ENCODE results near the gene OPCML. TPM values are rescaled to one million over a fixed set of nuclear protein-coding genes. Genes with fewer than 3 reads are reported as not detected.

The OPCML gene
- total RNA-seq, 2 experiments from 2014 or later = not detected

DNA sequence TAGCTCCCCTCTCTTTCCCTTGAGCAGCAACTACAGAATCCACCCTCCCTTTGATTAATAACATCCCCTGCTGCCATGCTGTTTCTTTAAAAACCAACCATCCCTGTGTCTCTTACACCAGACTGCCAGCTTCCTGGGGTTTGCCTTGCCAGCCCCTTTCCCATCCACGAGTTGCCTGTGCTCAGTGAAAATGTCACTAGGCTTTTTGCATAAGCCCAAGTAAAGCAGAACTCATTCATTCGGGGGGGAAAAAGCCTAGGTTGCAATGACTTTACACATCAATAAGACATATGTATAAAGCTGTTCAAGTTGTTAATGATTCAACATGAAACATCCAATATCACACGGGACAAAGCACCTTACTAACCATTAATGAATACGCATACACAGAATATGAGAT is 398.7 kb downstream of the OPCML start:
- CTCF ChIA-PET = interaction anchor here (1.2 to 1.9 kb wide), 3 partner anchors 13 to 688 kb away, joined by 3 to 6 read pairs (median 3); no protein-coding TSS in a partner anchor
- H3K36me3 Mint-ChIP-seq (ENCODE audit: low read depth) = no peaks in the 10 kb centered on the region
- POLR2A ChIA-PET = no interaction called here
- DNase-seq (no peak), ATAC-seq (no peak)
- H3K9me3 Mint-ChIP-seq (ENCODE audit: low read depth) = no peaks in the 10 kb centered on the region
- H3K27ac Mint-ChIP-seq = no peak overlapping the region
- peaks cover 11% of the 10 kb centered on the region for H3K27me3 Mint-ChIP-seq
- H3K4me1 Mint-ChIP-seq = no peaks in the 10 kb centered on the region
- H3K4me3 Mint-ChIP-seq = no peak overlapping the region
- intact Hi-C loops (cut with DNase I, micrococcal nuclease) = loop anchor here (1.0 to 5.0 kb wide), 4 partner anchors 29 to 702 kb away; no protein-coding TSS in a partner anchor

DNA sequence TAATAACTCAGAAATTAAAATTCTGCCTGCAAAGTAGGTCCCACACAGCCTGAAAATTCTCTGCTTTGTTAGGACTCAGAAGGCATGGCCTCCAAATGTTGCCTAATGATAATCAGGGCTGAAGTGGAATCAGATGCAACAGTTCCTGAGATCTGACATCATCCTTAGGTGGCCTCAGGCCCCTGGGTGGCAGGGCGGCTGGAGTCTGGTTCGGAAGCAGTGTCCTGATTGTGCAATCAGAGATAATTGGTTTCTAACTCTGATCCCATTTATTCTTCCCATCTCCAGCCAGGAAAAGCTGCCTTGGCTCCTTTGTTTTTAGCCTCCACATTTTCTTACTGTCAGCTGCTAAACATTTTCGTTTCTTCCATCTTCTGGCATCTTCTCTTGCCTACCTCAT is 399.3 kb downstream of the OPCML start:
- H3K27me3 Mint-ChIP-seq = peaks cover 11% of the 10 kb centered on the region
- ChIA-PET CTCF (interaction anchor here (1.2 to 1.9 kb wide), 3 partner anchors 13 to 688 kb away, joined by 3 to 6 read pairs (median 3); no protein-coding TSS in a partner anchor), POLR2A (no interaction called here)
- H3K27ac Mint-ChIP-seq = no peak overlapping the region
- H3K9me3 Mint-ChIP-seq (ENCODE audit: low read depth) = no peaks in the 10 kb centered on the region
- no peak overlapping the region for H3K4me3 Mint-ChIP-seq
- H3K4me1 Mint-ChIP-seq = no peaks in the 10 kb centered on the region
- no peaks in the 10 kb centered on the region for H3K36me3 Mint-ChIP-seq (ENCODE audit: low read depth)
- intact Hi-C loops (cut with DNase I, micrococcal nuclease) = loop anchor here in 1 of 2 experiments (5.0 kb wide), 1 partner anchor 269 kb away; no protein-coding TSS in a partner anchor
- ATAC-seq (no peak), DNase-seq (no peak)

DNA sequence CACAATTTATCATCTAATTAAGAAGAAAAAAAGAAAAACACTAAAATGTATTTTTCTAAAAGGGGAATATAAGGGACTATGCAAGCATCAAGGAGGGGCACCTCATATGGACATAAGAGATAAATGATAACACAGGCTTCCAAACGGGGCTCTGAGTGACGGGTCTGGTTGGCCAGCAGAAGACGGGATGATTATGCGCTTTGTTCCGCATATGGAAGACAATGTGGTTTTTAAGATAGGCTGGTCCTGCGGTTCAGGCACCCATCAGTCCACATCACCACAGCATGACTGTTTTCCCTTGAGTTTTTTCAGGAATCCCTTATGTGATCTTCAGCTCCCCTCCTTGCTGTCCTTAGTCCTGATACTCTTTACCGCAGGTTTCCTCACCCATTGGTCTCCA is 404.6 kb downstream of the OPCML start:
- intact Hi-C loops (cut with DNase I, micrococcal nuclease) = no loop called here
- Mint-ChIP-seq H3K4me1 (no peaks in the 10 kb centered on the region), H3K9me3 (ENCODE audit: low read depth) (no peaks in the 10 kb centered on the region), H3K36me3 (ENCODE audit: low read depth) (no peaks in the 10 kb centered on the region), H3K27ac (no peak overlapping the region), H3K27me3 (peaks cover 7% of the 10 kb centered on the region), H3K4me3 (no peak overlapping the region)
- POLR2A ChIA-PET = no interaction called here
- ATAC-seq = no peak
- DNase-seq = no peak
- CTCF ChIA-PET = interaction anchor here (0.6 to 0.7 kb wide), 2 partner anchors 12 to 255 kb away, joined by 3 to 4 read pairs; no protein-coding TSS in a partner anchor

DNA sequence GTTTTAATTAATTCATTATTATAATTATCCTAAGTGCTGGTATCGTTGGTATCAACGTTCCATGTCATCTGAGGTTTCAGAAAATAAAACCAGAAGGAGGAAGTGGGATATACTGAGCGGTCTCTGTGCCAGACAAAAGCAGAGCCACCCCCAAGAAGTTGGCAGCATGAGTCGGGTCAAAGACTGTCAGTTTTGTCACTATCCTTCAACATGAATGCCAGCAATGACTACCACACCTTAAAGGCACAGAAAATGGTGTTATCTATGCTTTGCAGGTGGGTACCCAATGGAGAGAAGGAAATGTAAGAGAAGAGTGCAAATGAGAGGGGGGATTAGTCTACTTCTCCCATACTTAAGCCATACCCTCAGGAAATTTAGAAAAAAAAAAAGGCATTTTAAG is 408.5 kb downstream of the OPCML start:
- CTCF ChIA-PET = interaction anchor here (0.6 kb wide), 1 partner anchor 940 kb away, joined by 3 read pairs; no protein-coding TSS in a partner anchor
- POLR2A ChIA-PET = no interaction called here
- H3K27ac Mint-ChIP-seq = no peak overlapping the region
- no peak for ATAC-seq
- intact Hi-C loops (cut with DNase I, micrococcal nuclease) = no loop called here
- H3K4me1 Mint-ChIP-seq = no peaks in the 10 kb centered on the region
- no peaks in the 10 kb centered on the region for H3K9me3 Mint-ChIP-seq (ENCODE audit: low read depth)
- H3K4me3 Mint-ChIP-seq = no peak overlapping the region
- H3K27me3 Mint-ChIP-seq = peaks cover 3% of the 10 kb centered on the region
- DNase-seq = no peak
- H3K36me3 Mint-ChIP-seq (ENCODE audit: low read depth) = no peaks in the 10 kb centered on the region

DNA sequence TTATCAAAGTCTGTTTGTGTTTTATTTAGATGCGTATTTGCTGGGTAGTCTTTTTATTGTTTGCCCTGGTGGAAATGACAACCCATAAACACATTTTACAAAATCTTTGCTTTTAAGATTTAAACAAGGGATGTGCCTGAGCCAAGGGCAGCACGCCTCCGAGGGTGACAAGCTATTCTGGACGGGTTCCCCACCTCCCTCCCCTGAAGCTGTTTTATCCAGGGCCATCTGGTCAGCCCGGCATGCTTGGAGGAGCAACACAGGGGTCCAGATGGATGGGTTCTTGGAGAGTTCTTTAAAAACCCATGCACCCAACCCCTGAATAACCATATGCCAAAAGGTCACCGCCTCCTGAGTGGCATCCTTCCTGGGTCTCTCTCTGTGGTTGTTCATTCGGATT is 408.9 kb downstream of the OPCML start:
- ChIA-PET CTCF (no interaction called here), POLR2A (no interaction called here)
- H3K27me3 Mint-ChIP-seq = peaks cover 3% of the 10 kb centered on the region
- intact Hi-C loops (cut with DNase I, micrococcal nuclease) = no loop called here
- H3K9me3 Mint-ChIP-seq (ENCODE audit: low read depth) = no peaks in the 10 kb centered on the region
- H3K4me1 Mint-ChIP-seq = no peaks in the 10 kb centered on the region
- no peak overlapping the region for H3K27ac Mint-ChIP-seq
- no peaks in the 10 kb centered on the region for H3K36me3 Mint-ChIP-seq (ENCODE audit: low read depth)
- DNase-seq (no peak), ATAC-seq (no peak)
- no peak overlapping the region for H3K4me3 Mint-ChIP-seq

DNA sequence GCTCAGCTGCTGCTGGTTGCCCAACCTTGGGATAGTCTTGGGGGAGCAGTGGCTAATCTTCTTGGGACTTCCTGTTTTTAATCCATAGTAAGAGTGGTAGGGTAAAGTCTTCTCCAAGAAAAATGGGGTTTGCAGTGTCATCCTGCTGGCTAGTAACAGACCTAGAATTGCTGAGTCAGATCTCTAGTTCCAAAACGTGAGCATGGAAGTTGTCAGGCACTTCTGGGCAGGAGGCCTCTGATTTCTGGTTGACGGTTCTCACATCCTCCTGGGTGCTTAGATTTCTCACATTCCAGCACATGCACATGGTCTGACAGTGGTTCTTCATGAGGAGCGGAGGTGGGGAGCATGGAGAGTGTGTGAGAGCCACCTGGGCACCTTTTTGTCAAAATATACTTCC is 410.0 kb downstream of the OPCML start:
- ChIA-PET POLR2A (no interaction called here), CTCF (no interaction called here)
- intact Hi-C loops (cut with DNase I, micrococcal nuclease) = no loop called here
- H3K27me3 Mint-ChIP-seq = peaks cover 3% of the 10 kb centered on the region
- H3K9me3 Mint-ChIP-seq (ENCODE audit: low read depth) = no peaks in the 10 kb centered on the region
- H3K36me3 Mint-ChIP-seq (ENCODE audit: low read depth) = no peaks in the 10 kb centered on the region
- ATAC-seq = no peak
- H3K4me1 Mint-ChIP-seq = no peaks in the 10 kb centered on the region
- no peak for DNase-seq
- no peak overlapping the region for H3K27ac Mint-ChIP-seq
- H3K4me3 Mint-ChIP-seq = no peak overlapping the region

DNA sequence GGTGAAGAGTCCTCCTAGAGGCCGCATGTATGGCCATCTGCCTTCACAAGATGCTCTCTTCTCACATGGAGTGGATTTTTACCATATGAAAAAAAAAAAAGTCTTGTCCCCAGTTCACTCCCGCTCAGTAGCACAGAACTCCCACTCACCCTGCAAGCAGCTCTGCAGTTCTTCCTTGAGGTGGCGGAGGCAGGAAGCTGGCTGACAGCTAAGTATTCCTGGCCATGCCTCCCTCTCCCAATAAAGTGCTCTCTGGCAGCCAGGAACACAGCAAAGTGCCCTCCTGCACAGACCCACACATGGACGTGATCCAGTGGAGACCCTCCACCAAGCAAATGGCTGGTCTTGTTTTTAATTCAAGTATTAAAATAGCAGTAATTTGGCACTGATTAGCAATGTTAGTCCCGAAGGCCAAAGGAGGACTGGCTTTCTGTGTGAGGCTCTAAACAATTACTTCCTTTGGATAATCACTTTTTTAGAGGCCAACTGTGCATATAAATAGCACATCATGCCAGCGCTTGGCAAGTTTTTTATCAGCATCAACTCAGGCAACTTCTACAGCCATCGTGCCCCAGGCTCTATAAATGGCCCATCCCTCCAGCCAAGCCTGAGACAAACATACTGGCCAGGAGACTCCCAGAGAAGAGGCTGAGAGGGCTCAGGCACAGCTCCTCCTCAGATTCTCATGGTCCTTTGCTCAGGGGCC is 413.6 kb downstream of the OPCML start:
- DNase-seq = no peak
- H3K36me3 Mint-ChIP-seq (ENCODE audit: low read depth) = no peaks in the 10 kb centered on the region
- peaks cover 6% of the 10 kb centered on the region for H3K27me3 Mint-ChIP-seq
- peaks cover 2% of the 10 kb centered on the region for H3K9me3 Mint-ChIP-seq (ENCODE audit: low read depth)
- no peak overlapping the region for H3K4me3 Mint-ChIP-seq
- no peak for ATAC-seq
- intact Hi-C loops (cut with DNase I, micrococcal nuclease) = no loop called here
- no peak overlapping the region for H3K27ac Mint-ChIP-seq
- POLR2A ChIA-PET = no interaction called here
- no peaks in the 10 kb centered on the region for H3K4me1 Mint-ChIP-seq
- CTCF ChIA-PET = no interaction called here

DNA sequence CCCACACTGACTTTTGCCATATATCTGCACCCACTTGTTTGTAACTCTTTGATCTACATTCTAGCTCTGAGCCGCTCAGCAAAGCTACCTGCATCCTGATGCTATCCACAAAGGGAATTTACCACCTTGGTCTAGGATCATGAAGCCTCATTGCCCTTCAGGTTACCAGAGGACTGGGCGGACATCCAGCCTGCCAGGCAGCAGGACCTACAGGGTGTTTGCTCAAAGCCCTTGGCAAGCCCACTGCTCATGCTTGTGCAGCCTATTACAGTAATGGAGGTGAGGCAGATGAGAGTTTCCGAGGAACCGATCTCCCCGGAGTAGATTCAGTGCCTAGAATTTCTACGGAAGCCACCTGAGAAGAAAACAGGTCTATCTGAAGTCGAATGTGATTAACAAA is 417.2 kb downstream of the OPCML start:
- CTCF ChIA-PET = no interaction called here
- DNase-seq = no peak
- peaks cover 2% of the 10 kb centered on the region for H3K9me3 Mint-ChIP-seq (ENCODE audit: low read depth)
- H3K4me1 Mint-ChIP-seq = no peaks in the 10 kb centered on the region
- no peak for ATAC-seq
- H3K27ac Mint-ChIP-seq = no peak overlapping the region
- no peak overlapping the region for H3K4me3 Mint-ChIP-seq
- POLR2A ChIA-PET = no interaction called here
- intact Hi-C loops (cut with DNase I, micrococcal nuclease) = no loop called here
- H3K27me3 Mint-ChIP-seq = peaks cover 6% of the 10 kb centered on the region
- no peaks in the 10 kb centered on the region for H3K36me3 Mint-ChIP-seq (ENCODE audit: low read depth)

DNA sequence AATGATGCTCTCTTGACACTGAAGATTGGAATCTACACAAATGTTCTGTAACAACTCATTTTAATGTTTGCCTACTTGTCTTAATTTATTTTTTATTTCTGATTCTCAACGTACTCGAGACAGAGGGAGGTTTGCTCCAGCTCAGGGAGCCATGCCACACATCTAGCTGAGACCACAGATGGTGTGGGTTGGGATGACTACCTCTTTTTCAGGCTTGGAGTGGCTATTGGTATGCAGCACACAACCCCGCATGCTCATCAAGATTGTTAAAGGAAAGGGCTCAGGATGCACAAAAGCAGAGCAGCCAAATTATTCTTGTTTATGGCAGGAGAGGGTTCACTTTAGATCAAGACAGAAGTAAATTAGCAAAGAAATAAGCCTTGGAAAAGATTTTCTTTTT is 424.5 kb downstream of the OPCML start:
- ATAC-seq (no peak), DNase-seq (no peak)
- ChIA-PET POLR2A (no interaction called here), CTCF (no interaction called here)
- intact Hi-C loops (cut with DNase I, micrococcal nuclease) = no loop called here
- Mint-ChIP-seq H3K27ac (no peak overlapping the region), H3K9me3 (ENCODE audit: low read depth) (no peaks in the 10 kb centered on the region), H3K27me3 (no peaks in the 10 kb centered on the region), H3K4me1 (no peaks in the 10 kb centered on the region), H3K36me3 (ENCODE audit: low read depth) (no peaks in the 10 kb centered on the region), H3K4me3 (no peak overlapping the region)

DNA sequence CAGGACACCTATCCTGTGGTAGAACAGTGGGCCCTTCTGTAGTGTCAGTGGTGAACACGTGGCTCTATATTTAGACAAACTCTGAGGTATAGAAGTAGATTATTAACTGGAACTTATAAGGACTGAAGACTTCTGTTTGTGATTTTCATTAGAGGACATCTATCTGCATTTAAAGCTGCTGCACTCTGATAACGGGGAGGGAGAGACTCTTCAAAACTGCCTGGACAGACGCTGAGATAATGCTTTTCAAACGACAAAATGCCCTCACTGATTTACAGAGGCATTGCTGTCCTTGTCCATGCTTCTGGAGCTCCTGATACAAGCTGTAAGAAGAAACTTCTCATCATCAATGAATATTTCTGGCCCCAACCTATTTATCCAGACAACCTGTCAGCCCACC is 425.2 kb downstream of the OPCML start:
- Mint-ChIP-seq H3K4me3 (no peak overlapping the region), H3K9me3 (ENCODE audit: low read depth) (no peaks in the 10 kb centered on the region), H3K27ac (no peak overlapping the region), H3K36me3 (ENCODE audit: low read depth) (no peaks in the 10 kb centered on the region), H3K27me3 (no peaks in the 10 kb centered on the region), H3K4me1 (no peaks in the 10 kb centered on the region)
- DNase-seq (no peak), ATAC-seq (no peak)
- intact Hi-C loops (cut with DNase I, micrococcal nuclease) = no loop called here
- CTCF ChIA-PET = no interaction called here
- POLR2A ChIA-PET = no interaction called here

DNA sequence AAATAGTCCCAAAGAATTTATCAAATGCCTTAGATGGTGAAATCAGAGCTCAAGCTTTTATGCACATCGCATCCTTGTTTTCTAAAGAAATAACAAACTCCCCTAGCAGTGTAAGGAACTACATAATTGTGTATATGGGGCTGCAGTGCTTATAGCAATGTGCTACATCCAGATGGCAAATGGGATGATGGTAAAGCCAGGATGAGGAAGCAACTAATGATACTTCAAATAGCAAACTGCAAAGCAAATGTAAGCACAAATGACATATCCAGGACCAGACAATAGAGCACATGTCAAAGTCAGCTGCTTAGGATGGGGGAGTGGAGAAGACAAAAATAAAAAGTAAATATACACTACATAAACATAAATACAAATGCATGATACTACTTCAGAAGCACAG is 425.9 kb downstream of the OPCML start:
- POLR2A ChIA-PET = no interaction called here
- no peak for ATAC-seq
- intact Hi-C loops (cut with DNase I, micrococcal nuclease) = no loop called here

DNA sequence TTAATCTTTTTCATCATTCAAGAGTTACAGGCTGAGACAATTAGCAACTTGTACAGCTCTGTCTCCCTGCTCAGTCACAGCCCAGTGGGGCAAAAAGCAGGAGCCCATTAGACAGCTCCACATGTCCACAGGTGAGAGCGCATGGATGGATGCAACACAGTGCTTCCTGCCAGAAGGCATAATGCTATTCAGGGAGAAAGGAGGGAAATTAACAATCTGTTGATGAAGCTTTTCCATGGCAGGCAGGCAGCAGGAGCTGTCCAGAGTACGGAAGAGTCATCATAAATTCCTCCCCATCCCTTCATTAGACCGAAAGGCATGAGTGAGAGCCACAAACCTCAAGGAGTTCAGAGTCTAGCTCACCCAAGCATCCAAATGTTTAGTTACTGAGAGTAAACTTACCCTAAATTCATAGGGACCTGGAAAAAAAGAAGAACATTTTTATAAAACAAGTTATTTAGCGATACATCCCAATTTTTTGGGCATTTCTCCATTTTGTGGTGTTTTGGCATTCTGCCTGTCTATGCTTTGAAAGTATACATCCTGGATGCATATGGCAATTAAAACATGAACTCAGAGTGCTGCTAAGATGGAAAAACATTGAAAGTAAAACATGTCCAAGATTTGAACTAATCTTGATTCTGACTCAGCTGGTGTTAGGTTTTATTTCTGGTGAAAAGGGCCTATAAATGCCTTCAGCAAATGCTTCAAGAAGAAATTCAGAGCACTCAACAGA is 428.1 kb downstream of the OPCML start:
- Mint-ChIP-seq H3K27ac (no peak overlapping the region), H3K4me1 (no peaks in the 10 kb centered on the region)

More for the DNA sequence above, 425.9 kb downstream of the OPCML start:
- Mint-ChIP-seq H3K36me3 (ENCODE audit: low read depth) (no peaks in the 10 kb centered on the region), H3K4me3 (no peak overlapping the region), H3K9me3 (ENCODE audit: low read depth) (no peaks in the 10 kb centered on the region), H3K27ac (no peak overlapping the region), H3K27me3 (no peaks in the 10 kb centered on the region), H3K4me1 (no peaks in the 10 kb centered on the region)
- CTCF ChIA-PET = no interaction called here
- DNase-seq = no peak

More for the DNA sequence above, 428.1 kb downstream of the OPCML start:
- intact Hi-C loops (cut with DNase I, micrococcal nuclease) = no loop called here
- no peak for ATAC-seq
- Mint-ChIP-seq H3K36me3 (ENCODE audit: low read depth) (no peaks in the 10 kb centered on the region), H3K27me3 (no peaks in the 10 kb centered on the region), H3K9me3 (ENCODE audit: low read depth) (no peaks in the 10 kb centered on the region), H3K4me3 (no peak overlapping the region)
- CTCF ChIA-PET = interaction anchor here (0.6 kb wide), 1 partner anchor 721 kb away, joined by 3 read pairs; no protein-coding TSS in a partner anchor
- no peak for DNase-seq
- POLR2A ChIA-PET = no interaction called here
